ENCODE results near the gene ALKAL2.

Gene ALKAL2

DNA sequence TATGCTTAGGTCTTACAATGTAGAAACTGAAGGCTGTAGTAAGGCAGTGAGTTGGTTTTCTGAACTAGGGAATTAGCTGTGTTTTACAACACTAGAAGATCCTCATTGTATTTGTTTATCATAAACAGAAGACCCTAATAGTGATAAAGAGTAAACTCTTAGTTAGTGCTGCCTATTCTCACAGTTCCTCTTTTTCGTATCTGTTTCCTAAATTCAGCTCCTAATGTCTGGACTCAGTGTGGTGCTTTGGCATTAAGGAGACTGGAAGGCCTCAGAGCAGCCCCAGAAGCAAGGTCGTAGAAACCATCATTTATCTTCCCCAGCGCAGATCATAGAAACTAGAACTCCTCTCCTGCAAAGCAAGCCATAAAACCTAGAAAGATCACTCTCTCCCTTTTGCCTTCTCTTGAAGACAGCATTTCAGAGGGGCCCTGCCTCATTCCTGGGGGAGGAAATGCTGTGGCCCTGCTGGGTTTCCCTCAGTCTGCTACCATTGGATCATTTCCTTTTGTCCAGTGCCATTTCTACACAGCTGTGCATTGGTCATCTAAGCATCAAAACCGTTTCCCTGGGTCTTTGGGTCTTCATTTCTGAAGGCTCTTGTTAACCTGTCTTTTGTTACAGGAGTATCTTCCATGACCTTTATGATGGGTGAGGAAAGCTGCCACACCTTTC is 18.4 kb downstream of the ALKAL2 start:
- no peak for FAIRE-seq

DNA sequence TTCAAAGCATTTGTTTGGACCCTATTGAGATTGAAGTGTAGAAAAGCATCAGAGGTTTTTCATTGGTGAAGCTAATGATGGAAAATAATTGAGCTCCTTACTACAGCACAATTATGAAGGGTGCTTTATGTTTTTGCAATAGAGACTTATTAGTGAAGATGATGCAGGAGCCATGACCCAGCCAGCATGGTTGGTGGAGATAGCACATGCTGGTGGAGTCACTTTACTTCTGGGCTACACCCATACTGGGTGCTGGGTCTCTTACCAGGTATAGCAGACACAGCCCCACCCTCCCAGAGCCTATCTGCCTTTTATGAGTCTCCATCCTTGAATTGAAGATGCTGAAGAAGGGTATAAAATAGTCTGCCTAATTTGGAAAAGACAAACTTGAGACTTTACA is 19.6 kb downstream of the ALKAL2 start:
- no peak for FAIRE-seq

DNA sequence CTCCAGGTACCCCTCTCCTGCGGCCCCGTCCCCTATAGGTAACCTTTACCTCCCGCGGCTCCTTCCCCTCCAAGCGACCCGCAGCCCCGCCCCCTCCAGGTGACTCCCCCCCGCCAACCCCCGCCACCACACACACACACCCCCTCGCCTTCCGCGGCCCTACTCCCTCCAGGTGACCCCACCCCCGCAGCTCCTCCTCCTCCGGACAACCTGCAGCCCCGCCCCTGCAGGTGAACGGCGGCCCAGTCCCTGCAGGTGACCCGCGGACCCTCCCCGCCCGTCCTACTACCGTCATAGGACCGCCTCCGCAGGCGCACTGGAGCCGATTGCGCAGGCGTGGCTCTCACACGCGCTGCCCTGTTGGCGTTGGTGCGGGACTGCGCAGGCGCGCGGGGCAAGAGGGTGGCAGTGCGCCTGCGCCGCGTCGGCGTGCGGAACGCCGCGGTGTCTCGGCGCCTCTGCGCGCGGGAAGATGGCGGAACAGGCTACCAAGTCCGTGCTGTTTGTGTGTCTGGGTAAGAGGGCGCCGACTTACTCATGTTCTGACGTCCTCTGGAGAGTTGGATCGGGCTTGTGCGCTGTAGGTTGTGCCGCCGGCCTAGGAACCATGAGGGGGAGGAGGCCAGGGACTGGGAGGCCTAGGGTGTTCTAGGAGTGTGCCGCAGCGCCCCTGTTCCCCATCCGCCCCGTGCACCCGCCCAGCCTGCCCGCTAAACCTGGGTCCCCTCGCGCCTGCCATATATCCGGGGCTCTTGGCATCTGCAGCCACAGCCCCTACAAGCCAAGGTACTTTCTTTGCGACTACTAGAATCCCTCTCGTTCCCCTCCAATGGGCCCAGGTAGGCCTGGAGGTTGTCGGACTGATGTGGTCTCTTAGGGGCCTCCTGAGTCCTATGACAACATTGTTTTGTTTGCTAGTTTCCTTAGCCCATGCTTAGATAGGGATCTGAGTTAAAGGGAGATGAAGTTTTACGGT is 23.1 kb downstream of the ALKAL2 start, which contains the start of gene ACP1:
ACP1 (plus strand) TSS at position 455 of the 976 bp plus-strand sequence; CDS start at position 473, 18 bp downstream.
- FAIRE-seq, result no peak

DNA sequence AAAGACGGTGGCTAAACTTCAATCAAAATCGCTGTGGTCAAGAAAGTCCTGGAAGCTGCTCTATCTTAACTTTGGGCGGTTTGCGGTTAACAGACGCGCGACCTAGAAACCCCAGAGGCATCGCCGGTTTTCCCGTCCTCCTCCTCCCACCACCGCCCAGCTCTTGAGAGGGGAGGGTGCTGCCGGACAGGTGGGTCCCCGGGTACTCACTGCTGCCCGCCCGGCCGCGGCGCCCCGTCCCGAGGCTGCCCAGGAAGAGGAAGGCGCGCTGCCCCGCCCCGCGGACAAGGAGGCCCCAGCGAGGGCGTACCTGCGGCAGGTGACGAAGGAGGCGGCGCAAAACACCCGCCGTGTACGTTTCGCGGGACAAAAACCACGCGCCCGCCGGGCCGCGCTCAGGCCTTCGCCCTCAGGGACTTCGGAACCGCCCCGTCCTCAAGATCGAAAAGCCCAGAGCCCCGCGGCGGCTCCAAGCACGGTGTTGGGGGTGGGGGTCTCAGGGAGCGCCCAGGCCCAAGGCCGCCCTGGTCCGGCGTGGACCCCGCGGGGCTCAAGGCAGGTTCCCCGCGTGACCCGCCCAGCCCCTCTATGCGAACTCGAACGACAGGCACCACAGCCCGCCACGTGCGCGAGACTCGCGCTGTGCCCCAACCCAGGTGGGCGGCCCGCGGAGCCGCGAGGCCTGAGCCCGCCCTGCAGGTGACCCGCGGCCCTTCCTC is 24.0 kb downstream of the ALKAL2 start, which contains the start of gene SH3YL1:
SH3YL1 (minus strand) TSS at position 259 of the 719 bp plus-strand sequence; CDS start at position 211, 48 bp downstream.
- no peak for FAIRE-seq

DNA sequence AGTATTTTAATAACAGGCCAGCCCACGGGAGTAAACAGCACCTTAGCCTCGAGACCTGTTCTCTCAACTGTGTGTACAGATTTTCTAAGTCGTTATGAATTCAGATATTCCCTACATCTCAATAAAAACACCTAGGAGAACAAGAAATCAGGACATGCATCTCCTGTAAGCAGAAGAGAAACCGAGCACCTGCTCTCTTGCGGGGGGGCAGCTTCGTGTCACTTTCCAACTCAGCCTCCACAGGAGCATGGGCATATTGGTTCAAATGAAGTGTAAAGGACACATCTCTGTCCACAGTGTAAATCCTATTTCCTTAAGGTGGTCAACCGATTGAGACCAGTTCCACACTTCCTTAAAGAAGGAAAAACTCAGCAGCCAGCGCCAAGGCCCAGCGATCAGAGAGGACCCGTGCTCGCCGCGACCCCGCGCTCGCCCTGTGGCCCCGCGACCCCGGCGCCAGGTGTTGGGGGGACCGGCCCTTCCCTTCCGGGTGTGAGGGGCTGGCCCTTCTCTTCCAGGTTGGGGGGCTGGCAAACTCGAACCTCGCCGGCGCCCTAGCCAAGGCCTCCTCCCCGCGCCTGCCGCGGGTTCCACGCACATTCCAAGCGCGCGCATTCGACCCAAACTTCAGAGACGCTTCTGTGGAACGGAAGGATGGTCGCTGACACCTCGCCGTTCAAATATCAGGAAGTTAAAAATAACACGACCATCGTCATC is 24.7 kb downstream of the ALKAL2 start:
- FAIRE-seq, result no peak

DNA sequence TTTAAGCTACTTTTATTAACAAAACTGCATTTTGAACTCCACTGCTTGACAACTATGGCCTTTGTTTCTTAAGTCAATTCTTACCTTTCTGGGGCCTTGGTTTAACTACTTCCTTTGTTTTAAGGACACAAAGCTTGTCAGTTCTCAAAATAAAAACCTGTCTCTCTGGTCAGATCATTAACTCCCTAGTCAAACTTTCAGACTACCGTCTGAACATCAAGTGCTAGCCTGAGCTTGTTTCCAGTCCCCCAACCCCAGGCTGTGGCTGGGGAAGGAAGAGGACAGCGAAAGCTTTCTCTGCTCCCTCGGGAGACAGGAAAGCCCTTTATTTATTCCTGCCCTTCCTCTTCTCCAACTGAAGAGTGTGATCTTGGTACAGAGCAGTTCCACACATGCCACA is 25.8 kb downstream of the ALKAL2 start:
- FAIRE-seq, result no peak

DNA sequence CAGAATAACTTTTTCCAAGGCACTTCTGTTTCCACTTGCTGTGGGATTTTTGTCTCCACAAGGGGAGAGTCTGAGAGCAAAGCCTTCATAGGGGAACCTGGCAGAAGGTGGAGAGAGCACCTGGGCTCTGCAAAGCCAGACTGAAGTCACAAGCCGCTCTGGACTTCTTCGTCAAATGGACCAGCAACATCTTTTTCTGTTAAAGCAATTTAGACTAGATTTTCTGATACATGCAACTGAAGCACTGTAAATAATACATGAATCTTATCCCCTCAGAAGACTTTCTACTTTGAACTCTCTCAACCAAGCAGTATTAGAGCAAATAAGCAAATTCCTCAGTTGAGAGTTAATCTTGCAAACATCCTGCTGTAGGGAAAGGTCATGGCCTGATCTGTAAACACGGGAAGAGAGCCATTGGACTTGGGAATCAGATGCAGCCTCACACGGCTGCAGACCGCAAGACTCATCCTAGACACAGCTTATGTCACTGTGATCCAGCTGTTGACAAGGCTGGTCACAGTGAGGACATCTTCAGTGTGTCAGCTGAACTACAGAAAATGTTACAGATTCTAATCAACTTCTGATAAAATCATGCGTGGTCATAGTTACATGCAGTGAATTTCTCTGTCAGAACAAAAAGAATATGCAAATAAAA is 27.3 kb downstream of the ALKAL2 start:
- FAIRE-seq, result no peak

DNA sequence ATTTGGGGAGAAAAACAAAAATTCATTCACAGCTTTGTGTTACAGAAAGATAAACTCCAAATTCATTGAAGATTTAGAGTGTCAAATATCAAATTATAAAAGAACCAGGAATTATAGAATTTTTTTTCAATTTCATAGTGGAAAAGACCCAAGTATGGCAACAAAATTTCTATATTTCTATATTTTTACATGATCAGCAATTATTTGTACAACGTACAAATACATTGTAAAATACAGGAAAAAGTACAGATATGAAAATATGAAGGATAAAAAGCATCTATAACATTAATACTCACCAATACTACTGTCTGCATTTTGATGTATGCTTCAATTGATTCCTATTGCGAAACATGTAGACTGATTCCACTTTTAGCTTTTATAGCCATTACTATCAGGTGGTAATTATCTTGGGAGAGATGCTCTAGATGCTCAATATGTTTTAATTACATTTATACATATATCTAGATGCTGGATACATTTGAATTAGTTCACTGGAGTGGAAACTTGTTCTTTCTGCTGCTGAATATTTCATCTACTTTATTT is 28.0 kb downstream of the ALKAL2 start:
- FAIRE-seq, result no peak

DNA sequence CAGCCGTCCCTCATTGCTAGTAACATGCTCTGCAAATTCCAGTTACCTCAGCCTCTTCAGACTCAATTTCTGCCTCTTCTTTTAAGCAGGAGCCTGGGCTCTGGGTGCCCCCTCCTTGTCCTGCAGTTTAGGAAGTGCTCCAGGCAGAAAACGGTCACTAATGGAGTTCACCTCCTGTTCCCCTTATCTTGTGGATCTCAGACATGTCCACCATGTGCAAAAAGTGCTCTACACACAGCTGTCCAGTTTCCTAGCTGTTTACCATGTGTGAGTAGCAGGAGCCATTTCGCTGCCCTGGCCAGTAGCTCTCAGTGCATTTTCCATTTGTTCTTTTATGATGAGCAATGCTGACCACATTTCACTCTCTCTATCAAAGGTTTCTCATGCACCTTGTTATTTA is 29.0 kb downstream of the ALKAL2 start:
- FAIRE-seq, result no peak

DNA sequence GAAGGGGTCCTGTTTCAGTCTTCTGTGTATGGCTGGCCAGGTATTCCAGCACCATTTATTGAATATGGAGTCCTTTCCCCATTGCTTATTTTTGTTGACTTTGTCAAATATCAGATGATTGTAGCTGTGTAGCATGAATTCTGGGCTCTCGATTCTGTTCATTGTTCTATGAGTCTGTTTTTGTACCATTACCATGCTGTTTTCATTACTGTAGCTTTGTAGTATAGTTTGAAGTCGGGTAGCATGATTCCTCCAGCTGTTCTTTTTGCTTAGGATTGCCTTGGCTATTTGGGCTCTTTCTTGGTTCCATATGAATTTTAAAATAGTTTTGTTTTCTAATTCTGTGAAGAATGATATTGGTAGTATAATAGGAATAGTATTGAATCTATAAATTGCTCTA is 30.0 kb downstream of the ALKAL2 start:
- FAIRE-seq, result no peak

DNA sequence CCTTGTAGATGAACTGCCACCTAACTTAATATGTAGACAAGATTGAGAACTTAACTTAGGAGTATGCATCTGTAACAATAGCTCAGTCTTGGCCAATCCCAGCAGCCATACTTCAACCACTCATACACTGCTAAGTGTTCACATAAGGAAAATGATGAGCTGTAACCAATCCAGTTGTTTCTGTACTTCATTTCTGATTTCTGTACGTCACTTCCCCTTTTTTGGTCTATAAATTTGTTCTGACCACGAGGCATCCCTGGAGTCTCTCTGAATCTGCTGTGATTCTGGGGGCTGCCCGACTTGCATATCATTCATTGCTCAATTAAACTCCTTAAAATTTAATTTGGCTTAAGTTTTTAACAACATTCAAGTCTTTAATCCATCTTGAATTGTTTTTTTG is 30.5 kb downstream of the ALKAL2 start:
- FAIRE-seq, result no peak

DNA sequence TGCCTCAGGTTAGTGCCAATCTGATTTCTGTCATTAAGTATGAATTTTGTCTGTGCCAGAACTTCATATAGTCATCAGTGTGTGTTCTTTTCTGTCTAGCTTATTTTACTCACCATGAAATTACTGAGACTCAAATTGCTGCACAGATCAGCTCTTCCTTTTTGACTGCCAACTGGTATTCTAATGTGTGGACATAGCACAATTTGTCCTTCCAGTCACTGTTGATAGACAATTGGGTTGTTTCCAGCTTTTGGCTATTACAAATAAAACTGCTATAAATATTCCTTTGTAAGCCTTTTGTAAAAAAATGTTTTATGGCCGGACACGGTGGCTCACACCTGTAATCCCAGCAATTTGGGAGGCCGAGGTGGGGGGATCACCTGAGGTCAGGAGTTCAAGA is 31.8 kb downstream of the ALKAL2 start:
- no peak for FAIRE-seq

DNA sequence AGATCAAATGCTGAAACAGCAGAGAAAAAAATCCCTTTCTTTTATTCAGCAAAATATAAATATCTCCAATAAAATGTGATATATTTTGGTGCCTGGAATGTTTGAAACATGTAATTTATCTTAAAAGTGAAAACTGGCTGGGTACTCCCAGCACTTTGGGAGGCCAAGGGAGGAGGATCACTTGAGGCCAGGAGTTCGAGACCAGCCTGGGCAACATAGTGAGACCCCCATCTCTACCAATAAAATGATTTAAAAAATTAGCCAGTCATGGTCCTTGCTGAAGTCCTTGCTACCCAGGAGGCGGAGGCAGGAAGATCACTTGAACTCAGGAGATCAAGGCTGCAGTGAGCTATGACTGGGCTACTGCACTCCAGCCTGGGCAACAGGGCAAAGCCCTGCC is 32.7 kb downstream of the ALKAL2 start:
- FAIRE-seq, result no peak

DNA sequence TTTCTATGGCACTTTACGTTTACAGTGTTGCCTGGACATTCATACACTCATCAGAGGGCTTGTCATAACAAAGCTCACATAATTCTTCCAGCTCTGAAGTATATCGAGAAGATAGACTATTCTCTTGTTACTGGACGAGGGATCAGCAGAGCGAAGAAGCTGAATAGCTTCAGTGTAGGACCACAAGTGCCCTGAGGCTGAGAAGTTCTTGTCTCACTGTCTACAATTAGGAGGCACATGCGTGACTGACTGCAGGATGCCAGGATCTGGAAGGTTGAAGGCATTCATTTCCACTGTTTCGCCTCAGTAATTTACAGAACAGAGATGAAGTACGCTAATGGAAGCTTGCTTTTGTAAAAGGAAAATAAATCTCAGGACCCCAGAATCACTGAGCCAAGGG is 33.6 kb downstream of the ALKAL2 start:
- no peak for FAIRE-seq

DNA sequence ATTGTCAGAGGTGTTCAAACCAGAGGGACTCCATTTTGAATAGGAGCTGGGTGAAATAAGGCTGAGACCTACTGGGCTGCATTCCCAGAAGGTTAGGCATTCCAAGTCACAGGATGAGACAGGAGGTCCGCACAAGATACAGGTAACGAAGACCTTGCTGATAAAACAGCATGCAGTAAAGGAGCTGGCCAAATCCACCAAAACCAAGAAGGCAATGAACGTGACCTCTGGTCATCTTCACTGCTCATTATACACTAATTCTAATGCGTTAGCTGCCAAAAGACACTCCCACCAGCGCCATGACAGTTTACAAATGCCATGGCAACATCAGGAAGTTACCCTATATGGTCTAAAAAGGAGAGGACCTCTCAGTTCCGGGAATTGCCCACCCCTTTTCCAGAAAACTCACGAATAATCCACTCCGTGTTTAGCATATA is 34.7 kb downstream of the ALKAL2 start:
- no peak for FAIRE-seq

DNA sequence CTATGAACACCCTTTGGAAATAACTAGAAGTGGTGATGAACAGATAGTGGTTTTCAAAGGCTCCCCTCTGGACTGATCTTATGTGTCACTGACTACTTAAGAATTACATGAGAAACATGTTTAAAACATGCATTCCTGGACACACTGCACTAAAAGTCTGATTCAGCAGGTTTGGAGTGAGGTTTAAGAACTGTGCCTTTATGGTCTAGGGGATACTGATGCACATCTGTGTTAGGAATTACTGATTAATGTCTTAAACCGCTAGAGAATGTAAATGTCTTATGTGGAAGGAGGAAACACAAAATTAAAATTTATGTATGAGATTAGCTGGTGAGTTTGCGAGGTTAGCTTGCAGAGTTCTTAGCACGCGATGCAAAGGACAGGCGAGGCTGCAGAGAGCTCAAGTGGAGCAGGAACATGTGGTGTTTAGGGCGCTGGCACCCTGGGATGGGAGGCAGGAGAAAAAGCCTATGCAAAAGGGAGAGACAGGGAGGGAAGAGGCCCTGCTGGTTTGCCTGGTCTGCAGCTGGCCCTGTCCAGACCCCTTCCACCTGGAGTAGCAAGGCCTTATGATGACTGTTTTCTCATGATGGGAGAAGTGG is 35.8 kb downstream of the ALKAL2 start:
- FAIRE-seq, result no peak

DNA sequence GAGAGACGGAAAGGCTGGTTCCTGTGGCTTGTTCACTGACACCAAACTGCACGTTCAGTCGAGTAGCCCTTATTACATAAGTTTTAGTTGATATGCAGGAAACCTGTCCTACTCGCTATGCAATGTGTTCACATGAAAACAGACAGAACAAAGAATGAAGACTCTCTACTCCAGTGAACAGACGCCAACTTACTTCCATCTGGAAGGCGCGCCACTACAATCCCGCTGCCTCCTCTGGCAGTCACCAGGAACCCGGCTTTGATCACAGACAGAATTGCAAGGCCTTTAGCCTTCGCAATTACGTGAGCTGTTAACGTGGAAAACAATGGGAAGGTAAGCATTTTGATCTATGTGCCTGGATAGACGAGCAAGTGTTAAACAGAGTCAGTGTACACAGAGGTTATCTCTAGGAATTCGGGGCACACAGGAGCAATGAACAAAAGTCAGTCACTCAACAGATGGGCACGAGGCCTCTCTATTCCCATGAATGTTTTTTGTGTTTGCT is 38.3 kb downstream of the ALKAL2 start:
- FAIRE-seq, result no peak

DNA sequence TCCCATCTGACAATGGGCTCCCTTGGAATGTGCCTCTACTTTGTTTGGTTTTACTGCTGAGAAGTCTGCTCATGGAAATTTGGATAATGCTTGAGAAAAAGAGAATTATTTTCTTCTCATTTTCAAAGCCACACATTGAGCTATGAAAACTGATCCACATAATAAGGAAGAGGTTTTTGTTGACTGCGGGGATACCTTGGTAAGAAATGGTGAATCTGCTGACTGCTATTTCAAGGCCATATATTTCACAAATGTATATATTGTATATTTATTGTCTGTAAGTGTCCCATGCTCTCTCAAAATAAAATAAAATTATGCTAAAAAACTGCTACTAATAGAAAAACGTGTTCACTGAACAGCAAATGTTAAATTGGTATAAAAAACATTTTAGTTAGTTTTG is 39.2 kb downstream of the ALKAL2 start:
- no peak for FAIRE-seq

DNA sequence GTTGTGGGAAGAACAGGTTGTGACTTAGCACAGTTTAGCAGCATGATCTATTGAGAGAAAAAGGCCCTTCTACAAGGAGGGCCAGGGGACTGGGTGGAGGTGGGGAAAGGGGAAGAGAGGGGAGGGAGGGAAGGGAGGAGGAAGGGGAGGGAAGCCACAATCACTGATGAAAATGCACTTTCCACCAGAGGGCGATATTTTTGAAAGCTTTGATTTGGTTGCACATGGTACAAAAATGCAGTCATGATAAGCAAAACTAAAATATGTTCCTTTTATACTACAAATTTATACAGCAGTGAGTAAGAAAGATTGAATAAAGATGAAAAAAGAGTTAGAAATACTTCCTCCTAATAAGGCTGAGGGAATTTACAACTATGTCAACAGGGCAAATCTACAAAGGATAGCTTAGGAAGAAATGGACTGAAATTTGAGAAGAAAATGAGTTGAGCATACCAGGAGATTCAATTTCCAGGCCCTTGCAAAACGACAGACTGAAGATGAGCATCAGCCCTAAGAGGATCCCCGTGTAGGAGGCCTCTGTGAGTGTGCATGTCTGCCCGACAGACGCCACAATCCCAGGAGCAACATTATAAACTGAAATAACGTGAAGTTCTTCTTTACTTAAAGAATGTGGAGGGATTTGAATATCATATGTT is 41.3 kb downstream of the ALKAL2 start:
- no peak for FAIRE-seq

DNA sequence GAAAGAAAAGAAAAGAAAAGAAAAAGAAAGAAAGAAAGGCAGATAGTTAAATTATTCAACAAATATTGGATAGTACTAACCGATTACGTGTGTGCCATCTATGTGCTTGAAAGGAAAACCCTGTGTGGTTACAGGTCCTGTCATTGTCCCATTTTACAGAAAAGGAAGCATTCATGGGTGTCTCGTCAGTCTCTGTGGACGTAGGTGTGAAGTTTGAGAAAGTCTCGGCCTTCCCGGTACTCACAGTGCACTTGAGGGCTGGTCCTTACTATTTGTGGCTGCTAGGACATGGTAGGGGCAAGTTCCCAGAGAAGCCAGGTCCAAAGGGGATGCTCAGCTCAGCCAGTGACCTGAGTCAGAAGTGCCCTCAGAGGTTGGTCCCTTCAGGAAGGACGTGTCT is 43.3 kb downstream of the ALKAL2 start:
- FAIRE-seq, result no peak

Data from endometrium (tissue), 2 donors.